A549 (cell line): ENCODE results near the gene AMDHD2.

Source experiments
- FOSL2 ChIP-seq, 2 experiments: fragments of 450-650 bp in 1 of 2; fragments of >200 bp in 1 of 2; sonication (Bioruptor Twin) in 1 of 2; formaldehyde crosslinking; IDR thresholded peaks; 2 replicates each; pipeline versions ENCODE4 v1.5.0 to v1.6.1; 2016 to 2020; ENCODE audit warnings: mild to moderate bottlenecking in 1 of 2, moderate library complexity in 1 of 2
- JUNB ChIP-seq: fragments of >200 bp; sonication (Bioruptor Twin); formaldehyde crosslinking; IDR thresholded peaks from 2 replicates; pipeline ENCODE4 v1.6.1; 2016
- KDM1A ChIP-seq: fragments of 200-600 bp; sonication (generic); IDR thresholded peaks from 2 replicates; pipeline ENCODE4 v1.6.1; 2016; ENCODE audit warnings: low read depth, mild to moderate bottlenecking
- MAFK ChIP-seq: fragments of 450-650 bp; IDR thresholded peaks from 2 replicates; pipeline ENCODE4 v1.6.1; 2014; ENCODE audit not compliant: partially characterized antibody
- RAD21 ChIP-seq, 2 experiments: fragments of >200 bp in 1 of 2; sonication (Bioruptor Twin) in 1 of 2; formaldehyde crosslinking in 1 of 2; IDR thresholded peaks in 1 of 2; conservative IDR thresholded peaks in 1 of 2; 2 replicates in 1 of 2; 3 replicates in 1 of 2; pipeline ENCODE4 v1.6.1; 2012 to 2018; ENCODE audit warnings: inconsistent platforms in 1 of 2
- TF ChIP-seq, protein P1 (sequence below): IDR thresholded peaks from 2 replicates; pipeline ENCODE4 v1.6.1; 2012
- TF ChIP-seq, protein P2 (sequence below): fragments of >200 bp; sonication (Bioruptor Twin); formaldehyde crosslinking; IDR thresholded peaks from 3 replicates; pipeline ENCODE4 v1.5.1; 2016
- TF ChIP-seq, protein P3 (sequence below): fragments of 450-650 bp; IDR thresholded peaks from 2 replicates; pipeline ENCODE4 v1.6.1; 2014; ENCODE audit warnings: antibody characterized with exemption
- TF ChIP-seq, protein P4 (sequence below): fragments of 200-600 bp; sonication (generic); IDR thresholded peaks from 2 replicates; pipeline ENCODE4 v1.6.1; 2016; ENCODE audit warnings: antibody characterized with exemption, mild to moderate bottlenecking, moderate library complexity

DNA sequence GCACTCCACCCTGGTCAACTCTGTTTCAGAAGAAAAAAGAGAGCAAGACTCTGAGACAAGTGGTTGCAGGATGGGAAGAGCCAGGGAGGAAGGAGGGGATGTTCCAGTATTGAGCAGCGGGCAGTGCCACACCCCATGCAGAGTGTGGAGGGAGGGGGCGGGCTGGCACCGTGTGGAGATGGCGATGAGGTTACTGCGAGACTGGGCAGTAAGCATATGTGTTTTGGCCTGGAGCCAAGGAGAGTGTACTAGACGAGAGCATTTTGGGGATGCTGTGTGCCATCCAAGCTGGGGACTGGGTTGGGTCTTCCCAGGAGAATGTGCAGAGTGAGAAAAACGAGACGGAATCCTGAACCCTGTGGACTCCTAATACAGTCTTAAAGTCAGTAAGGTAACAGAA lies 41.9 kb upstream of the AMDHD2 start:
- TF ChIP-seq, protein P1, sequence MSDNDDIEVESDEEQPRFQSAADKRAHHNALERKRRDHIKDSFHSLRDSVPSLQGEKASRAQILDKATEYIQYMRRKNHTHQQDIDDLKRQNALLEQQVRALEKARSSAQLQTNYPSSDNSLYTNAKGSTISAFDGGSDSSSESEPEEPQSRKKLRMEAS = no peak
- TF ChIP-seq MAFK (no peak), FOSL2 (IDR thresholded peaks at IDR 0.05) (no peak), FOSL2 (CRISPR knock-in tag; IDR thresholded peaks at IDR 0.05) (no peak), RAD21 (conservative IDR thresholded peaks at IDR 0.05 in 1 of 2, IDR thresholded peaks at IDR 0.05 in 1 of 2) (no peak), KDM1A (no peak), JUNB (no peak)
- TF ChIP-seq, protein P2, sequence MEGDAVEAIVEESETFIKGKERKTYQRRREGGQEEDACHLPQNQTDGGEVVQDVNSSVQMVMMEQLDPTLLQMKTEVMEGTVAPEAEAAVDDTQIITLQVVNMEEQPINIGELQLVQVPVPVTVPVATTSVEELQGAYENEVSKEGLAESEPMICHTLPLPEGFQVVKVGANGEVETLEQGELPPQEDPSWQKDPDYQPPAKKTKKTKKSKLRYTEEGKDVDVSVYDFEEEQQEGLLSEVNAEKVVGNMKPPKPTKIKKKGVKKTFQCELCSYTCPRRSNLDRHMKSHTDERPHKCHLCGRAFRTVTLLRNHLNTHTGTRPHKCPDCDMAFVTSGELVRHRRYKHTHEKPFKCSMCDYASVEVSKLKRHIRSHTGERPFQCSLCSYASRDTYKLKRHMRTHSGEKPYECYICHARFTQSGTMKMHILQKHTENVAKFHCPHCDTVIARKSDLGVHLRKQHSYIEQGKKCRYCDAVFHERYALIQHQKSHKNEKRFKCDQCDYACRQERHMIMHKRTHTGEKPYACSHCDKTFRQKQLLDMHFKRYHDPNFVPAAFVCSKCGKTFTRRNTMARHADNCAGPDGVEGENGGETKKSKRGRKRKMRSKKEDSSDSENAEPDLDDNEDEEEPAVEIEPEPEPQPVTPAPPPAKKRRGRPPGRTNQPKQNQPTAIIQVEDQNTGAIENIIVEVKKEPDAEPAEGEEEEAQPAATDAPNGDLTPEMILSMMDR = no peak
- TF ChIP-seq, protein P3, sequence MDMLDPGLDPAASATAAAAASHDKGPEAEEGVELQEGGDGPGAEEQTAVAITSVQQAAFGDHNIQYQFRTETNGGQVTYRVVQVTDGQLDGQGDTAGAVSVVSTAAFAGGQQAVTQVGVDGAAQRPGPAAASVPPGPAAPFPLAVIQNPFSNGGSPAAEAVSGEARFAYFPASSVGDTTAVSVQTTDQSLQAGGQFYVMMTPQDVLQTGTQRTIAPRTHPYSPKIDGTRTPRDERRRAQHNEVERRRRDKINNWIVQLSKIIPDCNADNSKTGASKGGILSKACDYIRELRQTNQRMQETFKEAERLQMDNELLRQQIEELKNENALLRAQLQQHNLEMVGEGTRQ = no peak
- TF ChIP-seq, protein P4, sequence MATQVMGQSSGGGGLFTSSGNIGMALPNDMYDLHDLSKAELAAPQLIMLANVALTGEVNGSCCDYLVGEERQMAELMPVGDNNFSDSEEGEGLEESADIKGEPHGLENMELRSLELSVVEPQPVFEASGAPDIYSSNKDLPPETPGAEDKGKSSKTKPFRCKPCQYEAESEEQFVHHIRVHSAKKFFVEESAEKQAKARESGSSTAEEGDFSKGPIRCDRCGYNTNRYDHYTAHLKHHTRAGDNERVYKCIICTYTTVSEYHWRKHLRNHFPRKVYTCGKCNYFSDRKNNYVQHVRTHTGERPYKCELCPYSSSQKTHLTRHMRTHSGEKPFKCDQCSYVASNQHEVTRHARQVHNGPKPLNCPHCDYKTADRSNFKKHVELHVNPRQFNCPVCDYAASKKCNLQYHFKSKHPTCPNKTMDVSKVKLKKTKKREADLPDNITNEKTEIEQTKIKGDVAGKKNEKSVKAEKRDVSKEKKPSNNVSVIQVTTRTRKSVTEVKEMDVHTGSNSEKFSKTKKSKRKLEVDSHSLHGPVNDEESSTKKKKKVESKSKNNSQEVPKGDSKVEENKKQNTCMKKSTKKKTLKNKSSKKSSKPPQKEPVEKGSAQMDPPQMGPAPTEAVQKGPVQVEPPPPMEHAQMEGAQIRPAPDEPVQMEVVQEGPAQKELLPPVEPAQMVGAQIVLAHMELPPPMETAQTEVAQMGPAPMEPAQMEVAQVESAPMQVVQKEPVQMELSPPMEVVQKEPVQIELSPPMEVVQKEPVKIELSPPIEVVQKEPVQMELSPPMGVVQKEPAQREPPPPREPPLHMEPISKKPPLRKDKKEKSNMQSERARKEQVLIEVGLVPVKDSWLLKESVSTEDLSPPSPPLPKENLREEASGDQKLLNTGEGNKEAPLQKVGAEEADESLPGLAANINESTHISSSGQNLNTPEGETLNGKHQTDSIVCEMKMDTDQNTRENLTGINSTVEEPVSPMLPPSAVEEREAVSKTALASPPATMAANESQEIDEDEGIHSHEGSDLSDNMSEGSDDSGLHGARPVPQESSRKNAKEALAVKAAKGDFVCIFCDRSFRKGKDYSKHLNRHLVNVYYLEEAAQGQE = no peak
